ENCODE data around the gene SCAND1.
"Not testable (repeated sequence)": the region's sequence is repeated elsewhere in the genome, so short reads cannot be mapped to it uniquely, and the experiment has no call there.

Gene SCAND1

DNA sequence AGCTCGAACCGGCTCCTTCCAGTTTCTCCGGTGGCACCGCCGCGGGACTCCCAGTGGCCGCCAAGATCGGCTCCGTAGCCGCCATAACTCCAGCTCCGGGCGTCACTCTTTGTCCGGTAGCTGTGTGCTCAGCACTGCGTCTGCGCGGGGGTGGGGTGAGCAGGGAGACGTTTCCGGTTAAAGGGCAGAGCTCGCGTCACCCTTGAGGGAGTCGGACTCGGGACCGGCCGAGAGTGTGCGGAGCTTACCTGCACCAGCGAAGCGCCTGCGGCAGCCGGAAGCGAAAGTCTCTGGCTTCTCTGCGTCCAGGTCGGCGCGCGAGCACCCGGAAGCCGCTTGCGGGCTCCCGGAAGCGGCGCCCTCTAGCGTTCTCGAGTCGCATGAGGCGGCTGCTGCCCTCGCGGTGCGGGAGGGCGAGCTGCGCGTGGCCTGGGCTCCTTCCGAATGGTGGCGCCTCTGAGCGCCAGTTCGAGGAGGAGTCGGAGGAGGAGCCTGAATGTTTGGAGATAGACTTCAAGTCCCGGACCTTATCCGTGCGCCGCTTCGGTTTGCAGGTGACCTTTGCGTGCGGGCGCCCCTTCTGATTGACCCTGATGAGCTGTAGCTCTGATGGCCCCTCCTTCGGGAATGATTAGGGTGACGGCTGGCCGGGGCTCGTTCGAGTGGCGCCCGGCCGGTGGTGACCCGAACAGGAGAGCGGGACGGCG lies at the start of gene SCAND1:
Gene SCAND1, minus strand, starts transcription at position 303 of the 707 bp plus-strand sequence. Its CDS starts 218 bp downstream, at position 85.
- in situ Hi-C loops (cut with HindIII; ENCODE audit: low pct_ligation_motif_present, low pct_unique_long_range_greater_than_20kb, low sequenced_read_pairs): no loop called here
- peak; percentile 95 for DNase-seq

DNA sequence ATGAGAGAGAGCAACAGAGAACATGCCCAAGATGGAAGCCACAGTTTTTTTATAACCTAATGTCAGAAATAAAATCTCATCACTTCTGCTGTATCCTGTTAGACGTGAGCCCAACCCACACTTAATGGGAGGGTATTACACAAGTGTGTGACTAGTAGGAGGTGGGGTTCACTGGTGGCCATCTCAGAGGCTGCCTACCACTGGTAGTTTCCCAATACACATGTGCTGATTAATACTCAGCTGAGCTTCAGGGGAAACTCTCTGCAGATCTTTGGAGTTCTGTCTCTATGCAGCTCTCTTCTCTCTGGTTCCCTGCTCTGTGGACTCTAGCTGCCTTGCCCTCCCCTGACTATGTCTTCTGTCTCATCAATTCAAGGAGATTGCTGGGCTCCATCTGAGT lies 49.7 kb upstream of the SCAND1 start:
- in situ Hi-C loops (cut with HindIII; ENCODE audit: low pct_ligation_motif_present, low pct_unique_long_range_greater_than_20kb, low sequenced_read_pairs): no loop called here
- no peak for DNase-seq

DNA sequence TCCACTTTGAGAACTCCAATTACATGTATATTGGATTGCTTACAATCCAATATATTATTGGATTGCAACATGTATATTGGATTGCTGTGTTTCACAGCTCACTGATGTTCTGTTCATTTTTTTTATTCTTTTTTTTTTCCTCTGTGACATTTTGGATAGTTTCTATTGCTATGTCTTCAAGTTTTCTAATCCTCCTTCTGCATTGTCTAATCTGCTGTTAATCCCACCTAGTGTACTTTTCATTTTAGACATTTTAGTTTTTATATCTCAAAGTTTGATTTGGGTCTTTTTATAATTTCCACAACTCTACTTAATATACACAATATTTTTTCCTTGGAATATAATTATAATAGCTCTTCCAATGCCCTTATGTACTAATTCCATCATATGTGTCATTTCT lies 48.6 kb upstream of the SCAND1 start:
- no peak for DNase-seq
- in situ Hi-C loops (cut with HindIII; ENCODE audit: low pct_ligation_motif_present, low pct_unique_long_range_greater_than_20kb, low sequenced_read_pairs): no loop called here

DNA sequence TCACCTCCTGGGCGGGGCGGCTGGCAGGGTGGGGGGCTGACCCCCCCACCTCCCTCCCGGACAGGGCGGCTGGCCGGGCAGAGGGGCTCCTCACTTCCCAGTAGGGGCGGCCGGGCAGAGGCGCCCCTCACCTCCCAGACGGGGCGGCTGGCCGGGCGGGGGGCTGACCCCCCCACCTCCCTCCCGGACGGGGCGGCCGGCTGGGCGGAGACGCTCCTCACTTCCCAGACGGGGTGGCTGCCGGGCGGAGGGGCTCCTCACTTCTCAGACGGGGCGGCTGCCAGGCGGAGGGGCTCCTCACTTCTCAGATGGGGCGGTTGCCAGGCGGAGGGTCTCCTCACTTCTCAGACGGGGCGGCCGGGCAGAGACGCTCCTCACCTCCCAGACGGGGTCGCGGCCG lies 47.0 kb upstream of the SCAND1 start:
- in situ Hi-C loops (cut with HindIII; ENCODE audit: low pct_ligation_motif_present, low pct_unique_long_range_greater_than_20kb, low sequenced_read_pairs): not testable (repeated sequence)

DNA sequence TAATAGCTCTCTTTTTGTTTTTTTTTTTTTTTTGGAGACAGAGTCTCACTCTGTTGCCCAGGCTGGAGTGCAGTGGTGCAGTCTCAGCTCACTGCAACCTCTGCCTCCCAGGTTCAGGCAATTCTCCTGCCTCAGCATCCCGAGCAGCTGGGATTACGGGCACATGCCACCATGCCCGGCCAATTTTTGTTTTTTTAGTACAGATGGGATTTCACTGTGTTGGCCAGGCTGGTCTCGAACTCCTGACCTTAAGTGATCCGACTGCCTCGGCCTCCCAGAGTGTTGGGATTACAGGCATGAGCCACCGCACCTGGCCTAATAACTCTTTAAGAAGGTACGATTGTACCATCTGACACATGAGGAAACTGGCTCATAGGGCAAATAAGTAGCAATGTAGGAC lies 42.2 kb upstream of the SCAND1 start:
- not testable (repeated sequence) for DNase-seq
- in situ Hi-C loops (cut with HindIII; ENCODE audit: low pct_ligation_motif_present, low pct_unique_long_range_greater_than_20kb, low sequenced_read_pairs): loop anchor here (25.0 kb wide), 1 partner anchor 141 kb away; no protein-coding TSS in a partner anchor

More for the DNA sequence above, 47.0 kb upstream of the SCAND1 start:
- DNase-seq: not testable (repeated sequence)

DNA sequence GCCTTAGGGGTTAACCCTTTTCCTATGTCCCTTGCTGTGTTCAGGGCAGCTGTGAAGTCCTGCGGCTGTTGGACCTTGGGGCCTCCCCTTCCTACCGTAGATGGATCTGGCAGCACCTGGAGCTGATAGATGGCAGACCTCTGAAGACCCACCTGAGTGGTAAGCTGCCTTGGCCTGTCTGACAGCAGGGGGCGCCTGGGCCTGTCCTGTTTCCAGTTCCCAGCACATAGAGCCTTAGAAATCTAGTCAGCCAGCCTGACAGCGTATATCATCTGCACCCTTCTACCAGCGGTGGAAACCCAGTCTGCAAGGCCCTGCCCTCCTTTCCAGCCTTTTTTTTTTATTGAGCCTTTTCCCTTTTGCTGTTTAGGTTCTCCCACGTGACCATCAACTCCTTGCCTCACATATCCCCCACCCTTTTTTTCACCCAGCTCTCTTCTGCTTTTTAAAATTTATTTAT lies 40.7 kb upstream of the SCAND1 start:
- DNase-seq: peak; percentile 80
- in situ Hi-C loops (cut with HindIII; ENCODE audit: low pct_ligation_motif_present, low pct_unique_long_range_greater_than_20kb, low sequenced_read_pairs): loop anchor here (25.0 kb wide), 1 partner anchor 142 kb away; no protein-coding TSS in a partner anchor

DNA sequence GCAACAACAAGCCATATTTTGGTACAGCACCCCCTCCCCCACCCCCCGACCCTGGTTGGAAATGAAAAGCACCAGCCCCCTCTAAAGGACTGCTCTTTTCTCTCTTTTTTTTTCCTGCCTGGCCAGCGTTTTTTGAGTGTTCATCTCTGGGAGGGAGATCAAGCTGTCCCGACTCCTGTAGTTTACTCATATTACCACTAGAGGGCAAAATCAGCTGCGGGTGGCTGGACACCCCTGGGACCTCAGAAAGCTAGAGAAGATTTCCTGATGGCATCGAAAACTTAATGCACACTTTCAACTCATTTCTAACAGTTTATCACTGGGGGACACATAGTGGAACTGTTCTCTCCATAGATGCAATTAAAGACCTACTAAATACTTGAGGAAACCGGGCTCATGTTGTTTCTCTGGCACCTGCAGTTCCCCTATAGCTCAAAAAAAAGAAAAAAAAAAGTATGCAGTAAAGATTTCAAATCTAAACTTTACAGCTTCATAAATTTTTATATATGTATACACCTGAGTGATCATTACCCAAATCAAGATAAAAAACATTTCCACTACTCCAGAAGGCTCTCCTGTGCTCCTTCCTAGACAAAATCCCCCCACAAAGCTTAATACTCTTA lies 38.5 kb upstream of the SCAND1 start:
- peak; percentile 70 for DNase-seq

DNA sequence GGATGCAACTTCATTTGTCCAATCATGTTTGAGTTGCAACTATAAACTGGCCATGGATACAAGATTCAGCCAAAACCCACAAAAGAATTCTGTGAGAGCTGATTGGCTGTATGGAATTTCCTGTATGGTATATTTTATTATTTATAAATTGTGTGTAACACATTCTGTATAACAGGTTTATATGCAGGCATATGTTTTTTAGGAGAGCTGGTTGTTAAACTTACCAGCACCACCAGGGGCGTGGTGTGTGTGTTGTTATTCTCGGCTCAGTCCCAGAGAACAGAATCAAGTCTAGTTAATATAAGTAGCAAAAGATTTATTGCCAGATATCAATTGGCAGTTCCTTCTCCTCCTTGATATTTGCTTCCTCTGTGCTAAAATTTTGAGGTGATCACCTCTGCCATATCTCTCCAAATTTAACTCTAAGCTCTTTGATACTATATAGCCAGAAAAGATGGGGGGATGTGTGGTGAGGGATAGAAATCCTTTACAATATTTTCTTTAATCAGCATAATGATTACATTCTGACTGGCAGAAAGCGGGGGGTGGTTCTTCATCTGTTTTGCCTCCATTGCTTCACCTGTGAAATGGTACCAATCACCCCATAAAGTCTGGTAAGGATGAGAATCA lies 37.0 kb upstream of the SCAND1 start:
- peak; percentile 43 for DNase-seq
- in situ Hi-C loops (cut with HindIII; ENCODE audit: low pct_ligation_motif_present, low pct_unique_long_range_greater_than_20kb, low sequenced_read_pairs): loop anchor here (25.0 kb wide), 1 partner anchor 146 kb away; no protein-coding TSS in a partner anchor

More for the DNA sequence above, 38.5 kb upstream of the SCAND1 start:
- in situ Hi-C loops (cut with HindIII; ENCODE audit: low pct_ligation_motif_present, low pct_unique_long_range_greater_than_20kb, low sequenced_read_pairs): loop anchor here (25.0 kb wide), 1 partner anchor 144 kb away; no protein-coding TSS in a partner anchor

DNA sequence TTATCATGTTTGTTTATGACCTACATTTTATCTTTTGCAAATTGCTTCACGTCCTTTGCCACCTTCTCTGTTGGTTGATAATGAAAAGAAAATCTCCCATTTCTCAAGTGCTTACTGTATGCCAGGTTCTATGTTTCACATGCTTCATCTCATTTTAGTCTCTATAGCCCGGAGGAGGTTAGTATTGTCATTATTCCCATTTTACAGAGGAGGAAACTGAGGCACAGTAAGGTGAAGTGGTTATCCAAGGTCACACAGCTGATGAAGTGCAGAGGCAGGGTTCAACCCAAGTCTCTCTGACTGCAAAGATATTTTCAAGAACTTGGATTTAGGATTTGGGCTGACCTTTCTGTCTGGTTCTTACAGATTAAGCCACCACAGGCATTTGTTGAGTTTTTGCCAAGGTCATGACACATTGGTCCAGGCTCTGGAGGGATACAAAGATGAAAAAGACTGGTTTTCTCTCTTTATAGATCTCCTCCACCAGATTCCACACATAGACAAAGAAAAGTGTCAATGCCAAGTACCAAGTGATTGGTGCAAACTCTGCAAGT lies 34.7 kb upstream of the SCAND1 start:
- in situ Hi-C loops (cut with HindIII; ENCODE audit: low pct_ligation_motif_present, low pct_unique_long_range_greater_than_20kb, low sequenced_read_pairs): loop anchor here (25.0 kb wide), 1 partner anchor 148 kb away; no protein-coding TSS in a partner anchor
- no peak for DNase-seq

DNA sequence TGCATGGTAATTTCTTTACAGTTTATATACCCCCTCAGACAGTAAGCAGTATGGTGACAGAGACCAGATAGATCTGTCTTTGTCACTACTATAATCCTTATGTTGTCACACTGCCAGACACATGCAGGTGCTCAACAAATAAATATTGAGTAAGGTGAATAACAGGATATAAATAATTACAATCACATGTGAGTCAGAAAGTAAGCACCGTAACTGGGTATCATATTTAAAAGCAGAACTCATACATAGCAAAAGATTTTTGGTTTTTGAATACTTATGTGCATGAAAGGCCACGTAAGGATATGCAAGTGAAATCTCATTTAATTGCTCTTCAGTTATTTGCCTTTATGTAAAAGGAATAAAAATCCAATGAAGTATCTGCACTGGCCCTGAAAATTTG lies 31.5 kb upstream of the SCAND1 start:
- DNase-seq: no peak
- in situ Hi-C loops (cut with HindIII; ENCODE audit: low pct_ligation_motif_present, low pct_unique_long_range_greater_than_20kb, low sequenced_read_pairs): loop anchor here (25.0 kb wide), 1 partner anchor 151 kb away; no protein-coding TSS in a partner anchor

DNA sequence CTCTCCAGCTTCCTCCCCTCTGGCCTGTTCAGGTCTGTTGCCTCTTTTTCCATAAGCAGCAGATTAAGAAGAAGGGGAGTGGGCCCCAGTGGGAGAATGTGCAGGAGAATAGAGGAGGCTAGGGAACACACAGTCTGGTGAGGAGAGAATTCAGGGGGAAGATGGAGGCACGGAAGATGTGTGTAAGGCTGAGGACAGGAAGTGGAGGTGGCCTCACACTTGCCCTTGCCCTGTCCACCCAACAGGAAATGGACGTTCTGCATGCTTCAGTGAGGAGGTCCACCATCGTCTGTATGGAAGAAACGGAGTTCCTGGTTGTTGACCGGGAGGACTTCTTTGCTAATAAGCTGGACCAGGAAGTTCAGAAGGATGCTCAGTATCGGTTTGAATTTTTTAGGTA lies 30.1 kb upstream of the SCAND1 start:
- in situ Hi-C loops (cut with HindIII; ENCODE audit: low pct_ligation_motif_present, low pct_unique_long_range_greater_than_20kb, low sequenced_read_pairs): loop anchor here (25.0 kb wide), 1 partner anchor 153 kb away; no protein-coding TSS in a partner anchor
- DNase-seq: no peak

DNA sequence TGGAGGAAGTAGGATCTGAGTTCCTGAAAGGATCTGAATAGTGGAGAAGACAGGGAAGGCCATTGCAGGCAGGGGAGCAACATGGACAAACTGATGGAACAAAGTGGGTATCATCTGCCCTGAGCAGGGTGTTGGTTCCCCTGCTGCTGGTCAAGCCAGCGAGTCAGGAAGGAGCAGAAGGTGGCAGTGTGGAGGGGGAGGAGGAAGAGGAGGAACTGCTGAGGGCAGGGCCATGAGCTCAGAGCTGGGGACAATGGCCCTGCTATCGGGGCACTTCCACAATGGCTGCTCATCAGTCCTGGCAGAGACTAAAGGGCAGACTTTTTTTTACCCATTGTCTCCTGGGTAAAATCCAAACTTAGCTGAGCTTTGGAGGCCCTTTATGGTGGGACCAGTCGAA lies 27.7 kb upstream of the SCAND1 start:
- in situ Hi-C loops (cut with HindIII; ENCODE audit: low pct_ligation_motif_present, low pct_unique_long_range_greater_than_20kb, low sequenced_read_pairs): loop anchor here (25.0 kb wide), 1 partner anchor 155 kb away; no protein-coding TSS in a partner anchor
- DNase-seq: no peak

DNA sequence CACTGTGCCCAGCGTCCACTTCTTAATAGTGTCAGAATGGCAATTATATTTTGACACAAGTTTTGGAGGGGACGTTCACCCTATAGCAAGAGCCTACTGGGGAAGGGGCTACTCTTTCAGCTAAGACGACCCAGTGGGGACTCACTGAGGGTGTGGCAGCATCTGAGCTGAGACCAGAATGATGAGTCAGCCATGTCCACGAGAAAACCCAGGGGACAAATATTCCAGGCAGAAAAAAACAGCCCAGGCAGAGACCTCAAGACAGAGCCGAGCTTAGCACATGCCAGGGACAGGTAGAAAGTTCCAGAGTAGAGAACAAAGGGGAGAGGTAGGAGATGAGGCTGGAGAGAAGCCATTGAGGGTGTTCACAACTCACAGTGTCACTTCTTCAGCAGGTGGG lies 25.2 kb upstream of the SCAND1 start:
- DNase-seq: no peak
- in situ Hi-C loops (cut with HindIII; ENCODE audit: low pct_ligation_motif_present, low pct_unique_long_range_greater_than_20kb, low sequenced_read_pairs): loop anchor here (25.0 kb wide), 1 partner anchor 158 kb away; no protein-coding TSS in a partner anchor

DNA sequence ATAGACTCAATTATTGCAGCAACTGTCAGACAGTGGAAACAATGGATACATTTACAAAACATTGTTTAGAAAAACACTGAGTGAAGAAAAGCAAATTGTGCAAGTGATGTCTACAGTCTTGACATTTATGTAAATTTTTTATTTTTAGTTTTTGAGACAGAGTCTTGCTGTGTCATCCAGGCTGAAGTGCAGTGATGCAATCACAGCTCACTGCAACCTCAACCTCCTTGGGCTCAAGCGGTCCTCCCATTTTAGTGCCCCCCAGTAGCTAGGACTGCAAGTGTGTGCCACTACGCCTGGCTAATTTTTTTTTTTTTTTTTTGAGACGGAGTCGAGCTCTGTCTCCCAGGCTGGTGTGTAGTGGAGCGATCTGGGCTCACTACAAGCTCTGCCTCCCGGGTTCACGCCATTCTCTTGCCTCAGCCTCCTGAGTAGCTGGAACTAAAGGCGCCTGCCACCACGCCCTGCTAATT lies 23.8 kb upstream of the SCAND1 start:
- in situ Hi-C loops (cut with HindIII; ENCODE audit: low pct_ligation_motif_present, low pct_unique_long_range_greater_than_20kb, low sequenced_read_pairs): loop anchor here (25.0 kb wide), 1 partner anchor 159 kb away; no protein-coding TSS in a partner anchor
- no peak for DNase-seq

DNA sequence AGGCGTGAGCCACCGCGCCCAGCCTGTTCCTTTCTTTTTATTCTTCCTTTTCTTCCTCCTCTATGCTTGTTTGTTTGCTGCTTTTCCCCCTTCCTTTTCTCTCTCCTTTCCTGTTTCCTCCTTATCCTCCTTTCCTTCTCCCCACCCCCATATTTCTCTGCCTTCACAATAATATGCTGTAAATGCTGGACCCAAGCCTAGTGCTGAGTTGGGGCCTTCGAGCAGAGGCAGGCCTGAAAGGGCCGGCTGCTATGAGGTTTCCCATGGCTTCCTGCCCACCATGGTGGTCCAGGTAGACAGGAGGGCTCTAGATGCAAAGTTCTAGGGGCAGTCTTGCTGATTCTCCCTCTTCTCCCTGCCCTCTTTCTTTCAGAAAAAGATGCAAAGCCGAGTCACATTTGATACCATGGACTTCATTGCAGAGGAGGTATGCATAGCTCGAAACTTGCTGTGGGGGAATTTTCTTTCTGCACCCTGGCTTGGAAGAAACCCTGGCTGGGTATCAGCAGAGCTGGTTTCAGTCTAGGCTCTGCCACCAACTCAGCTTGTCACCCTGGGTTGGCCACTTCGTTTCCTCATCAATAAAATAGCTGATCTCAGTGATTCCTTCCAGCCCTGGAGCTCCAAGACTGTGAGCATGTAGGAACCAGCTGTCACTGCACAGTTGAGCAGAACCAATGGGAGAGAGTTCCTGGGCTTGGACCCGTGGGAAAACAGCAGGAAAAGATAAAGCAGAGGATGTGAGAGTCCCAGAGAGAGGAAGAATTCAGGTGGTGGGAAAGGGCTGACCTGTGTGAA lies 21.5 kb upstream of the SCAND1 start:
- DNase-seq: no peak
- in situ Hi-C loops (cut with HindIII; ENCODE audit: low pct_ligation_motif_present, low pct_unique_long_range_greater_than_20kb, low sequenced_read_pairs): loop anchor here (25.0 kb wide), 1 partner anchor 162 kb away; no protein-coding TSS in a partner anchor

DNA sequence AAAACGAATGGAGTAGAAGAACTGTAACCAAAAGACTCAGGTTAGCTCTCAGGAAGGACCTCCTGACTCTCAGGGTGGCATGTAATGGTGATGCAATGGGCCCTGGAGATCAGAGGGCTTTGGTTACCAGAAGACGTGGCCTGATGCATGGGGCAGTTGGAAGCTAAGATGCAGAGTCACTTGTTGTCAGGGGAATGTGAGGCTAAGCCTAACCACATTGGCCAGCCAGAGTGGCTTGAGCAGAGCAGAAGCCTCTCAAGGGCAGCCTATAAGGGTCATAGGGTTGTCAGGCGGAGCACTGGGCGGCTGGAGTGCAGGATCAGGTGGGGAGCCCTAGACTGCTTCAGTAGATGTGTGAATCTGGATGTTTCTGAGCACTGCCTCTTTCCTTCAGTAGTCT lies 20.0 kb upstream of the SCAND1 start:
- no peak for DNase-seq
- in situ Hi-C loops (cut with HindIII; ENCODE audit: low pct_ligation_motif_present, low pct_unique_long_range_greater_than_20kb, low sequenced_read_pairs): no loop called here

DNA sequence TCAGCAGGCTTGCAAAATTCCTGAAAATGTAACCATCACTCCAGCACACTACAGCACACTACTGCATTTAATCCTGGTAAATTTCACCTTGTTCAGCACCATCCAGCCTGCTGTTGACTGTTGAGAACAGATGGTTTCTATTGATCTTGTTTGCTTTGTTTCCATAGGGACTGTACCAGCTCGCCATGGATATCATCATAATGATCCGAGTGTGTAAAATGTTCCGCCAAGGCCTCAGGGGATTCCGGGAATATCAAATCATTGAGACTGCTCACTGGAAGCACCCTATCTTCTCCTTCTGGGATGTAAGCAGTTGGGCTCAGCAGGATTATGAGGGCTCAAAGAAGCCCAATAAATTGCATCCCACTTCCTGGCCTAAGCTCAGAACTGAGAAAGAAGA lies 18.2 kb upstream of the SCAND1 start:
- DNase-seq: no peak
- in situ Hi-C loops (cut with HindIII; ENCODE audit: low pct_ligation_motif_present, low pct_unique_long_range_greater_than_20kb, low sequenced_read_pairs): no loop called here

DNA sequence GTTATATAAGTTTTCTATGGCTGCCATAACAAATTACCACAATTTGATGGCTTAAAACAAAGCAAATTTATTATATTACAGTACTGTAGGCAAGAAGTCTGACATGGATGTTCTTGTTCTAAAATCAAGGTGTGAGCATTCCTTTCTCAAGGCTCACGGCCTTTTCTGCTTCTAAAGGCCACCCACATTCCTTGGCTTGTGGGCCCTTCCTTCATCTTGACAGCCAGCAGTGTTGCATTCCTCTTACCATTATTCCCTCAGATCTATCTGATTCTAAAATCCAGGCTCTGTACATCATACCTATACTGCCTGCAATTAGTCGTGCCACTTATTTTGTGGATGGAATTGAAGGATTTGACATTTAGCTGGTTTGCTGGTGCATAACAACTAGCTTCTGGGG lies 17.7 kb upstream of the SCAND1 start:
- DNase-seq: no peak

More for the DNA sequence above, 17.7 kb upstream of the SCAND1 start:
- in situ Hi-C loops (cut with HindIII; ENCODE audit: low pct_ligation_motif_present, low pct_unique_long_range_greater_than_20kb, low sequenced_read_pairs): no loop called here

Measured in ACHN (cell line).